Thymus (tissue), 11 donors: ENCODE results near the gene INTS3. TPM values are rescaled to one million over a fixed set of nuclear protein-coding genes. Genes with fewer than 3 reads are reported as not detected.
A peak's percentile ranks its signal among the peaks of the same experiment; 100 is the strongest.

ENCODE experiments used
- DNase-seq, 9 donors: peaks; one replicate each; pipeline ENCODE4 v3.0.0-alpha.2; 2013; ENCODE audit warnings: low spot score in 9 of 9, low read depth in 6 of 9, missing footprints in 1 of 9
- H3K27ac ChIP-seq, 2 donors: one replicate each; pipeline ENCODE4 v1.5.1; 2013; ENCODE audit warnings: control low read depth in 1 of 2, low read depth in 1 of 2, low read length in 1 of 2, mild to moderate bottlenecking in 1 of 2, moderate library complexity in 1 of 2
- H3K27me3 ChIP-seq, 2 donors: one replicate each; pipeline ENCODE4 v1.5.1; 2013; ENCODE audit warnings: low read length in 1 of 2; ENCODE audit not compliant: control insufficient read depth in 2 of 2, insufficient read depth in 1 of 2
- H3K36me3 ChIP-seq, 2 donors: one replicate each; pipeline ENCODE4 v1.5.1; 2013; ENCODE audit warnings: low read length in 1 of 2, mild to moderate bottlenecking in 1 of 2, moderate library complexity in 1 of 2; ENCODE audit not compliant: control insufficient read depth in 2 of 2, insufficient read depth in 2 of 2
- H3K4me1 ChIP-seq, 2 donors: one replicate each; pipeline ENCODE4 v1.5.1; 2013; ENCODE audit warnings: low read length in 2 of 2; ENCODE audit not compliant: control insufficient read depth in 2 of 2, insufficient read depth in 2 of 2
- H3K4me3 ChIP-seq, 2 donors: one replicate each; pipeline ENCODE4 v1.5.1; 2013; ENCODE audit warnings: low read length in 2 of 2, control low read depth in 1 of 2, mild to moderate bottlenecking in 1 of 2
- H3K9me3 ChIP-seq, 2 donors: one replicate each; pipeline ENCODE4 v1.5.1; 2013; ENCODE audit warnings: low read length in 1 of 2, mild to moderate bottlenecking in 1 of 2; ENCODE audit not compliant: control insufficient read depth in 2 of 2, insufficient read depth in 1 of 2
- WGBS: extraction: QIAGEN DNeasy Blood & Tissue Kit; methylation state at CpG from one replicate; pipeline ENCODE4 v1.1.7; 2013; 5-methylcytosine and 5-hydroxymethylcytosine counted together
- polyA plus RNA-seq: library from polyadenylated mRNA; stranded (reverse); fragments of 200-250 nt; gene quantifications from one replicate; pipeline ENCODE4 v1.2.3, GENCODE V29; 2013
- total RNA-seq: library from RNA; stranded (reverse); fragments of 120-200 nt; gene quantifications from one replicate; pipeline ENCODE4 v1.2.4, GENCODE V29; 2013
- donor health status: healthy.

Gene INTS3
- total and polyA plus RNA-seq, 2 donors = 18.2 to 59.9 TPM

DNA sequence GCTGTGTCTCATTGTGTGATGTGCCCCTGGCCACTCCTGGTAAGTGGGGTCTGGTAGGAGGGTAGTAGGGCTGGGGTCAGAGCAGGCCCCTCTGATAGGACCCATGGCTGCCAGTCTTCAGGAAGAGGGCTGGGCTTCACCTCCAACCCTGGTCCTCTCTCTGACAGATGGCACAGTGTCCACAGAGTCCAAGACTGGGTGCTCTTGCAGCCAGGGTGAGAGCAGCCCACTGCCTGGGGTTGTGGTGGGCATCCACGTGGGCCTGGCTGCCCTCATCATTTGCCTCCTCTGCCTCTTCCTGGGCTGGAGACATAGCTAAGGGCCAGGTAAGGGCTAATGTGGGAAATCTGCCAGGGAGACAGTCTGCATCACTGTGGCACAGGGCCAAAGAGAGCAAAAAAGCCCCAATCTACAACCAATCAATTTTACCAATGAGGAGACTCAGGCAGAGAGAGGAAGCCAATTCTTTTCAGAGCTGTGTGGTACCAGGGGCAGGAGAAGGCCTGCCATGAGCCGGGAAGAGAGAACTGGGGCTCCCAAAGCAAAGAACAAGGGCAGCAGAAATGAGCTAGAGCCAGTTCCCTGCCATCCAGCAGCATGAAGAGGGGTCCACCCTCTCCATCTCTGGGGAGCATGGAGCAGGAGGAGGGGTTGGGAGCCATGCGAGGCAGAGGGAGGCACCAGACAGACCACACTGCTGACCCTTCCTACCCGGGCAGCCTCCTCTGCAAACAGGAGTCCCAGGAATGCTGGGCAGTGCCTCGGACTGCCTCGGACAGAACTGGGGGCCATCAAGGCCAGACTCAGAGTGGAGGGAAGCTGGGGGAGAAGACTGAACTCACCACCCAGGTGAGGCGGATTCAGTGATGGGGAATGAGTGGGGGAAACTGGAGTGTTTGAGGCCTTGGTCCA is 74.2 kb downstream of the INTS3 start:
- DNase-seq = no peak
- no peaks in the 10 kb centered on the region for H3K27me3 ChIP-seq
- no peaks in the 10 kb centered on the region for H3K9me3 ChIP-seq
- no peak overlapping the region for H3K4me3 ChIP-seq
- peaks cover 18 to 20% of the 10 kb centered on the region in 2 donors for H3K36me3 ChIP-seq
- no peak overlapping the region for H3K27ac ChIP-seq
- 97% methylated on average over 7 of the region's 7 CpGs for WGBS
- peaks cover 0 to 6% of the 10 kb centered on the region in 2 donors for H3K4me1 ChIP-seq

DNA sequence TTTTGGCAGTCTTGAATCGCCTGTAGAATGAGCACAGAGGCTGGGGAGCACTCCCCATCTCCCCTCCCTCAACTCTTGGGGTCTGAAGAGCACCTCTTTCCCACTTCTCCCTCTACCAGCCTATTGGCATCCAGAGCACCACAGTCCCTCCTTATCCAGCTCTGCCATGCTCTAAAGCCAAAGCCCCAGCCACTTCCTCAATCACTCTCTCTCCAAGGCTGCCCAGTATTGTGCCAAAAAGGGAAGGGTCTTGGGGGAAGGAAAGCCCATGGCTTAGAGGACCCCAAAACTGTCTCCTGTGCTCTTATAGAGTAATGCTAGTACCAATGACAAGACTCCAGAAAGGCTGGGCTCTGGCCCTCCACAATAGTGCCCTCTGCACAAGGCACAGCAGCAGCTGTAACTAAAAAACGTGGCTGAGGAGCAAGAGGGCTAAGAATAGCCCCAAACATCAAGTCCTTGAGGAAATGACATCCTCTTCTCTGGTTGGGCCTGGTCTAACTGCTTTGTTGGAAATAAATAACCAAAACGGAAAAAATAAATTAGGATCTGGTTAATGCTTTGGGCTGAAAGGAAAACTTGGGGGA is 75.7 kb downstream of the INTS3 start:
- H3K4me3 ChIP-seq = no peak overlapping the region
- H3K27me3 ChIP-seq = no peaks in the 10 kb centered on the region
- WGBS = 88% methylated on average over 3 of the region's 3 CpGs
- H3K4me1 ChIP-seq = peaks cover 0 to 5% of the 10 kb centered on the region in 2 donors
- peaks cover 32 to 35% of the 10 kb centered on the region in 2 donors for H3K36me3 ChIP-seq
- H3K27ac ChIP-seq = no peak overlapping the region
- no peak for DNase-seq
- no peaks in the 10 kb centered on the region for H3K9me3 ChIP-seq

DNA sequence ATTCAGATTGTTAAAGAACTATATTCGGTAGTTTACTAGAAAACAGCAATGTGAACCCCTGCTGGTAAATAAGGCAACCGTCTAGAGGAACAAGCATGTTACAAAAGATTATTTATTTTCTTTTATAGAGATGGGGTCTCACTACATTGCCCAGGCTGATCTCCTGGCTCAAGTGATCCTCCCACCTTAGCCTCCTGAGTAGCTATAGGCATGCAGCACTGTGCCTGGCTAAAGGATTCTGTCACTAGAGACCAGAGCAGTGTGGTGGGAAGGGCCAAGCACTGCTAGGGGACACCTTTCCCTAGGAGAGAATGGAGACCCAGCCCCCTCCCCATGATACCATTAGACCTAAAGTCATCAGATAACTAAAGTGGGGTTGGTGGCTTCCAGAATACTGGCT is 76.3 kb downstream of the INTS3 start:
- no peak overlapping the region for H3K27ac ChIP-seq
- 97% methylated on average over 2 of the region's 2 CpGs for WGBS
- peaks cover 37 to 41% of the 10 kb centered on the region in 2 donors for H3K36me3 ChIP-seq
- no peaks in the 10 kb centered on the region for H3K9me3 ChIP-seq
- H3K4me3 ChIP-seq = no peak overlapping the region
- DNase-seq = no peak
- no peaks in the 10 kb centered on the region for H3K27me3 ChIP-seq
- H3K4me1 ChIP-seq = peaks cover 0 to 5% of the 10 kb centered on the region in 2 donors

GRCh38 chr1:153805042-153805745 is 77.3 kb downstream of the INTS3 start:
- WGBS = 46% methylated on average over 5 of the region's 5 CpGs
- no peaks in the 10 kb centered on the region for H3K27me3 ChIP-seq
- peaks cover 48% of the 10 kb centered on the region in 2 donors for H3K36me3 ChIP-seq
- peak overlapping the region; percentile 7 to 25 for H3K27ac ChIP-seq
- H3K9me3 ChIP-seq = no peaks in the 10 kb centered on the region
- H3K4me1 ChIP-seq = peaks cover 0 to 5% of the 10 kb centered on the region in 2 donors
- H3K4me3 ChIP-seq = no peak overlapping the region
- DNase-seq = peak in 1 of 9 donors; percentile 41

- no peaks in the 10 kb centered on the region for H3K9me3 ChIP-seq
- DNase-seq = no peak
- WGBS = 91% methylated on average over 11 of the region's 11 CpGs
- no peaks in the 10 kb centered on the region for H3K27me3 ChIP-seq
- H3K4me1 ChIP-seq = peaks cover 0 to 5% of the 10 kb centered on the region in 2 donors
- no peak overlapping the region for H3K4me3 ChIP-seq
- peaks cover 57% of the 10 kb centered on the region in 2 donors for H3K36me3 ChIP-seq
- H3K27ac ChIP-seq = peak overlapping the region; percentile 7 to 75
Observed at GRCh38 chr1:153805886-153806719, 78.3 kb downstream of the INTS3 start.

- H3K27me3 ChIP-seq = no peaks in the 10 kb centered on the region
- H3K4me1 ChIP-seq = no peaks in the 10 kb centered on the region
- no peaks in the 10 kb centered on the region for H3K9me3 ChIP-seq
- no peak for DNase-seq
- H3K4me3 ChIP-seq = no peak overlapping the region
- H3K36me3 ChIP-seq = peaks cover 48 to 78% of the 10 kb centered on the region in 2 donors
- 98% methylated on average over 13 of the region's 13 CpGs for whole genome bisulfite sequencing
- H3K27ac ChIP-seq = no peak overlapping the region
Observed at GRCh38 chr1:153816283-153816889, 88.5 kb downstream of the INTS3 start.

GRCh38 chr1:153818876-153819275 is 91.0 kb downstream of the INTS3 start:
- no peaks in the 10 kb centered on the region for H3K9me3 ChIP-seq
- no peak overlapping the region for H3K4me3 ChIP-seq
- peaks cover 25 to 56% of the 10 kb centered on the region in 2 donors for H3K36me3 ChIP-seq
- no peak for DNase-seq
- 100% methylated on average over 2 of the region's 2 CpGs for WGBS
- no peak overlapping the region for H3K27ac ChIP-seq
- H3K4me1 ChIP-seq = no peaks in the 10 kb centered on the region
- no peaks in the 10 kb centered on the region for H3K27me3 ChIP-seq
